ENCODE measurements around the gene NTM. TPM values are rescaled to one million over a fixed set of nuclear protein-coding genes. Genes with fewer than 3 reads are reported as not detected.

NTM gene
- total RNA-seq, 1 experiment from 2014 or later: not detected

- no peaks in the 10 kb centered on the region for H3K79me2 ChIP-seq (ENCODE audit: insufficient read depth, low read length)
- H4K20me1 ChIP-seq (ENCODE audit: insufficient read depth): no peaks in the 10 kb centered on the region
- H3K4me2 ChIP-seq (ENCODE audit: low read length): no peak overlapping the region
- no peak overlapping the region for H3K9ac ChIP-seq (ENCODE audit: low read length)
- no peaks in the 10 kb centered on the region for H3K27me3 ChIP-seq (ENCODE audit: insufficient read depth, low read length)
- RAD21 ChIA-PET (ENCODE audit: low non-redundant PET in 1 of 2, low total read pairs in 2 of 2, uncharacterized antibody in 2 of 2, unreplicated experiment in 2 of 2): no interaction called here
- H3K36me3 ChIP-seq (ENCODE audit: control insufficient read depth in 1 of 2, insufficient read depth in 2 of 2, low read length in 2 of 2): no peaks in the 10 kb centered on the region
- H3K9me2 ChIP-seq (ENCODE audit: insufficient read depth): no peaks in the 10 kb centered on the region
- no peaks in the 10 kb centered on the region for H3K4me1 ChIP-seq (ENCODE audit: control insufficient read depth in 1 of 2, insufficient read depth in 2 of 2, low read length in 2 of 2)
- peaks cover 0 to 17% of the 10 kb centered on the region in 2 experiments; a peak in 2 of 4 replicates for H3K9me3 ChIP-seq (ENCODE audit: control insufficient read depth in 1 of 2, insufficient read depth in 1 of 2, low read depth in 1 of 2, low read length in 2 of 2)
- ATAC-seq (no peak), DNase-seq (ENCODE audit: low read depth, low spot score) (no peak)
- H2AFZ ChIP-seq (ENCODE audit: low read depth, low read length, poor library complexity, severe bottlenecking): no peak overlapping the region
- POLR2A ChIA-PET: no interaction called here
- BruUV-seq (replicated peaks): no TSS peak
- no peak overlapping the region for H3K27ac ChIP-seq (ENCODE audit: low read depth, low read length)
- H3K4me3 ChIP-seq (replicated peaks in 1 of 2; ENCODE audit: low read depth in 1 of 2, low read length in 2 of 2): no peak overlapping the region
- intact Hi-C loops (cut with micrococcal nuclease): no loop called here
- TF ChIP-seq POLR2A (IDR thresholded peaks at IDR 0.05; ENCODE audit: borderline replicate concordance, extremely low read depth, insufficient read depth, insufficient read length) (no peak), ATF3 (IDR thresholded peaks at IDR 0.05) (no peak), EZH2 (IDR thresholded peaks at IDR 0.05) (no peak), JUND (IDR thresholded peaks at IDR 0.05) (no peak), SIN3A (IDR thresholded peaks at IDR 0.05; ENCODE audit: low read depth) (no peak), ZNF274 (IDR thresholded peaks at IDR 0.05; ENCODE audit: low read depth, low read length) (no peak), ZBTB33 (IDR thresholded peaks at IDR 0.05; ENCODE audit: extremely low read depth, insufficient replicate concordance, low read length) (no peak), ELF1 (IDR thresholded peaks at IDR 0.05; ENCODE audit: borderline replicate concordance, low read depth) (no peak), EGR1 (IDR thresholded peaks at IDR 0.05; ENCODE audit: low read depth) (no peak), ZFX (IDR thresholded peaks at IDR 0.05) (no peak), EZH2phosphoT487 (IDR thresholded peaks at IDR 0.05; ENCODE audit: borderline replicate concordance) (no peak), POLR2AphosphoS5 (IDR thresholded peaks at IDR 0.05; ENCODE audit: low read depth, low read length) (no peak), CTCF (IDR thresholded peaks at IDR 0.05 in 2 of 3, conservative IDR thresholded peaks at IDR 0.05 in 1 of 3; ENCODE audit: borderline replicate concordance in 1 of 3, insufficient read depth in 1 of 3, low read depth in 2 of 3, low read length in 2 of 3) (no peak), SRF (IDR thresholded peaks at IDR 0.05; ENCODE audit: low read depth) (no peak)
- CTCF ChIA-PET: no interaction called here
Observed at GRCh38 chr11:132342408-132342807, 972.0 kb downstream of the NTM start.

All from HCT116 (cell line).